Testis (tissue), 3 donors: ENCODE results near the gene TACSTD2. TPM values are rescaled to one million over a fixed set of nuclear protein-coding genes. Genes with fewer than 3 reads are reported as not detected.
"Not testable (repeated sequence)": the region's sequence is repeated elsewhere in the genome, so short reads cannot be mapped to it uniquely, and the experiment has no call there.

ENCODE experiments used
- DNase-seq: peaks from one replicate; pipeline ENCODE4 v3.0.0-alpha.2; 2019
- H3K27ac ChIP-seq, 2 donors: fragments of 200-600 bp; sonication (generic); one replicate each; pipeline ENCODE4 v1.5.1; 2019
- H3K27me3 ChIP-seq: fragments of 200-600 bp; sonication (generic); one replicate; pipeline ENCODE4 v1.5.1; 2019
- H3K36me3 ChIP-seq: fragments of 200-600 bp; sonication (generic); one replicate; pipeline ENCODE4 v1.5.1; 2017; ENCODE audit warnings: low read depth; ENCODE audit errors: missing control alignments
- H3K4me1 ChIP-seq: fragments of 200-600 bp; sonication (generic); one replicate; pipeline ENCODE4 v1.5.1; 2019
- H3K4me3 ChIP-seq, 2 donors: fragments of 200-600 bp; sonication (generic); one replicate each; pipeline ENCODE4 v1.5.1; 2017 to 2019
- H3K9me3 ChIP-seq: fragments of 200-600 bp; sonication (generic); one replicate; pipeline ENCODE4 v1.5.1; 2017
- POLR2A ChIP-seq: fragments of 450-650 bp; IDR thresholded peaks from one replicate; pipeline ENCODE4 v1.6.1; 2017; ENCODE audit warnings: antibody characterized with exemption, mild to moderate bottlenecking, moderate library complexity
- WGBS, 2 donors: methylation state at CpG; one replicate each; pipeline ENCODE4 v1.1.5; 2018; 5-methylcytosine and 5-hydroxymethylcytosine counted together
- intact Hi-C: fragments of 100-400 bp; cut with DNase I; formaldehyde crosslinking; loops from one replicate; pipeline ENCODE4 v1.15.1; 2023; ENCODE audit warnings: low total_unique reads
- polyA plus RNA-seq: library from polyadenylated mRNA; stranded (reverse); fragments of 350-450 nt; fragmentation: Illumina TruSeq; extraction: RNeasy Lipid Tissue Mini Kit (QIAGEN cat#74804); gene quantifications from one replicate; pipeline ENCODE4 v1.2.3, GENCODE V29; 2014; ENCODE audit warnings: low read depth, low replicate concordance; ENCODE audit not compliant: insufficient read depth
- total RNA-seq, 2 donors: library from RNA; depleted of rRNA; stranded (reverse); fragments of >200 nt; gene quantifications; one replicate each; pipeline ENCODE4 v1.2.3, GENCODE V29; 2016
- TF ChIP-seq, protein P1 (sequence below), 3 experiments: fragments of 450-650 bp in 2 of 3; fragments of 200-600 bp in 1 of 3; sonication (generic) in 1 of 3; IDR thresholded peaks; one replicate each; pipeline ENCODE4 v1.5.1; 2016 to 2019; ENCODE audit warnings: antibody characterized with exemption in 3 of 3, mild to moderate bottlenecking in 2 of 3, moderate library complexity in 1 of 3

TACSTD2 gene
- total and polyA plus RNA-seq, 3 donors from 2014 or later: 0.87 to 1.2 (median 0.93) TPM

DNA sequence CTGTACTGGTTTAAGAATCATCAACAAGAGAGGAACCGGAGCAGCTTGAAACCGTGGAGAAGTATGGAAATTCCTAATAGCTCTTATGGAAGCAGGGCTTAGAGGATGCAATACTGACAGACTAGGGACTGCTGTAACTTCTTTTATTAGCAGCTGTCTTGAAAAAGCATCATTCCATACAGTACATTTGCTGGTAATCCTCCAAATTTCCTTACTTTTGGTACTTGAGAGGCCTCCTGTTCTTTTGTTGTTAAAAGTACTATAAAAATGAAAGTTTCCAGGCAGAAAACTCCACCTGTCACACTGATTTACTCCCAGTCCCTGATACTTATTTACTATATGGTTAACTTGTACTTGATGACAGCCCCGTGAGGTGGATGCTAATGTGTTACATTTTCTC lies 38.2 kb downstream of the TACSTD2 start:
- WGBS, 2 donors: 77 to 91% methylated on average over 3 of the region's 3 CpGs
- TF ChIP-seq POLR2A: no peak
- TF ChIP-seq, protein P1, sequence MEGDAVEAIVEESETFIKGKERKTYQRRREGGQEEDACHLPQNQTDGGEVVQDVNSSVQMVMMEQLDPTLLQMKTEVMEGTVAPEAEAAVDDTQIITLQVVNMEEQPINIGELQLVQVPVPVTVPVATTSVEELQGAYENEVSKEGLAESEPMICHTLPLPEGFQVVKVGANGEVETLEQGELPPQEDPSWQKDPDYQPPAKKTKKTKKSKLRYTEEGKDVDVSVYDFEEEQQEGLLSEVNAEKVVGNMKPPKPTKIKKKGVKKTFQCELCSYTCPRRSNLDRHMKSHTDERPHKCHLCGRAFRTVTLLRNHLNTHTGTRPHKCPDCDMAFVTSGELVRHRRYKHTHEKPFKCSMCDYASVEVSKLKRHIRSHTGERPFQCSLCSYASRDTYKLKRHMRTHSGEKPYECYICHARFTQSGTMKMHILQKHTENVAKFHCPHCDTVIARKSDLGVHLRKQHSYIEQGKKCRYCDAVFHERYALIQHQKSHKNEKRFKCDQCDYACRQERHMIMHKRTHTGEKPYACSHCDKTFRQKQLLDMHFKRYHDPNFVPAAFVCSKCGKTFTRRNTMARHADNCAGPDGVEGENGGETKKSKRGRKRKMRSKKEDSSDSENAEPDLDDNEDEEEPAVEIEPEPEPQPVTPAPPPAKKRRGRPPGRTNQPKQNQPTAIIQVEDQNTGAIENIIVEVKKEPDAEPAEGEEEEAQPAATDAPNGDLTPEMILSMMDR (IDR thresholded peaks at IDR 0.05): no peak
- intact Hi-C loops: no loop called here
- no peak for DNase-seq
- Histone ChIP-seq H3K9me3 (no peaks in the 10 kb centered on the region), H3K27me3 (no peaks in the 10 kb centered on the region), H3K36me3 (no peaks in the 10 kb centered on the region), H3K4me1 (no peaks in the 10 kb centered on the region), H3K4me3 (no peak overlapping the region), H3K27ac (no peak overlapping the region)

DNA sequence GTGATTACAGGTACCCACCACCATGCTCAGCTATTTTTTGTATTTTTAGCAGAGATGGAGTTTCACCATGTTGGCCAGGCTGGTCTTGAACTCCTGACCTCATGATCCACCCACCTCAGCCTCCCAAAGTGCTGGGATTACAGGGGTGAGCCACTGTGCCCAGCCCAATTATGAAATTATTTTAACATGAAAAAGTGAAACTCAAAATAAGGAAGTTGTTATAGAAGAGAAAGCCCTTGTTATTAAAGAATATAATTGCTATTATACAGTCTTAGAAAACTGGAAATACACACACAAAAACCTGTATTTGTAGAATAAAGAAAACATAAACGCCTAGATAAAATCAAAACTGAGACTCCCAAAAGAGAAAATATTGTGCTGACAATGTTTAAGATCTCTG lies 45.2 kb downstream of the TACSTD2 start:
- intact Hi-C loops, H3K27ac ChIP-seq, H3K9me3 ChIP-seq, H3K27me3 ChIP-seq, DNase-seq, H3K4me3 ChIP-seq, H3K4me1 ChIP-seq, H3K36me3 ChIP-seq: not testable (repeated sequence)
- WGBS, 2 donors: 88 to 98% methylated on average over 1 of the region's 1 CpG

DNA sequence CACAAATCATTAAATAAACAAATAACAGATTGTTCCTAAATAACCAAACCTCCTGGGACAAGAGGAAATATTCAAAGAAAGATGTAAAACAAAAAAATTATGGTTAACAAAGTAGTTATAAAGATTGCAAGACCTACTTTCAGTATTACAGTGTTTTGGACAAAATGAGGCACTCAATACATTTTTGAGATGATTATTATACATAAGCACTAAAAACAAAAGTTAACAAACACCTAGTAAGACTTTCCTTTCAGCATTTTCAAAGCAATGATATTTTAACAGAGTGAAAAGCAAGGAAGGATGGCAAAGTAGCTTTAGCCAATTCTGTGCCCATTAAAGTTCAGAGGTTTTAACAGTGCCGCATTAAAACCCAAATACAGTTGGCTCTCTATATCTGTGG lies 47.8 kb downstream of the TACSTD2 start:
- intact Hi-C loops: no loop called here

DNA sequence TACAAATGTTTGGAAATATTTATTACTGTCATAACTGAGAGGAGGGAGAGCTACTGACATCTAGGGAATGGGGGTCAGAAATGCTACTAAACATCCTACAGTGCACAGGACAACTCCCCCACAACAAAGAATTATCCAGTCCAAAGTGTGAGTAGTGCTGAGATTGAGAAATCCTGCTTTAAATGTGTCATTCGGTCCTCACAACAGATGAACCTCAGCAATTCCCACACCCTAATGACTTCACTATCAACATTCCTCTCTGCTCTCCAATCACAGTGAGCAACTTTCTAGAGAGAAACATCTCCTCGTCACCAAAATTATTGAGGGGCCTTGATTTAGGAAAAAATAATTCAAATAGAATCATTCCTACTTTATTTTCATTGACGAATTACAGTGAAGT lies 48.5 kb downstream of the TACSTD2 start:
- Histone ChIP-seq H3K27ac (no peak overlapping the region), H3K9me3 (no peaks in the 10 kb centered on the region), H3K4me3 (no peak overlapping the region), H3K27me3 (no peaks in the 10 kb centered on the region), H3K4me1 (no peaks in the 10 kb centered on the region), H3K36me3 (no peaks in the 10 kb centered on the region)
- intact Hi-C loops: no loop called here
- TF ChIP-seq, protein P1 (IDR thresholded peaks at IDR 0.05): no peak
- no peak for TF ChIP-seq POLR2A
- DNase-seq: no peak
- WGBS, 2 donors: 81 to 91% methylated on average over 3 of the region's 3 CpGs

More for the DNA sequence above, 47.8 kb downstream of the TACSTD2 start:
- WGBS, 2 donors: 100% methylated on average over 1 of the region's 1 CpG
- no peak for TF ChIP-seq POLR2A
- TF ChIP-seq, protein P1 (IDR thresholded peaks at IDR 0.05): no peak
- Histone ChIP-seq H3K4me1 (no peaks in the 10 kb centered on the region), H3K27me3 (no peaks in the 10 kb centered on the region), H3K4me3 (no peak overlapping the region), H3K9me3 (no peaks in the 10 kb centered on the region), H3K27ac (no peak overlapping the region), H3K36me3 (no peaks in the 10 kb centered on the region)
- DNase-seq: no peak

Other genes starting within 250 kb of the TACSTD2 start
- gene OMA1, start 30.5 kb downstream of the TACSTD2 start, total RNA-seq: 10 to 100 TPM; 22.1 to 24.7 TPM
- 10.9 TPM for gene OMA1, start 30.5 kb downstream of the TACSTD2 start, polyA plus RNA-seq
- gene MYSM1, start 122.8 kb upstream of the TACSTD2 start, total RNA-seq: 10 to 100 TPM; 28.3 to 29.1 TPM
- 13.0 TPM for gene MYSM1, start 122.8 kb upstream of the TACSTD2 start, polyA plus RNA-seq
- 10 to 100 TPM; 60.6 to 67.8 TPM for gene JUN, start 206.8 kb upstream of the TACSTD2 start, total RNA-seq
- 40.9 TPM for gene JUN, start 206.8 kb upstream of the TACSTD2 start, polyA plus RNA-seq